Measurements from ENCODE around the gene TREM1.

- TF ChIP-seq POLR2A (IDR thresholded peaks at IDR 0.05), result no peak
- TF ChIP-seq CTCF (IDR thresholded peaks at IDR 0.05), result no peak
- TF ChIP-seq EP300 (IDR thresholded peaks at IDR 0.05), result no peak
- no peak for TF ChIP-seq POLR2AphosphoS5 (IDR thresholded peaks at IDR 0.05)
Measured at GRCh38 chr6:41258196-41258493, 28.3 kb downstream of the TREM1 start.
